HepG2 (cell line): Measurements from ENCODE around the gene VASH2.

Experiments used
- HMGXB3 ChIP-seq: sonication (generic); formaldehyde crosslinking; IDR thresholded peaks from 2 replicates; pipeline ENCODE4 v1.4.0; 2020; ENCODE audit warnings: missing genetic modification reagents, borderline replicate concordance
- MAZ ChIP-seq, 2 experiments: sonication (generic) in 1 of 2; formaldehyde crosslinking in 1 of 2; IDR thresholded peaks; 2 replicates each; pipeline versions ENCODE4 v1.5.0 to v1.6.1; 2012 to 2020; ENCODE audit warnings: low read depth in 2 of 2, mild to moderate bottlenecking in 2 of 2, borderline replicate concordance in 1 of 2, improper control_type of control experiment in 1 of 2, low read length in 1 of 2, missing genetic modification reagents in 1 of 2, moderate library complexity in 1 of 2

DNA sequence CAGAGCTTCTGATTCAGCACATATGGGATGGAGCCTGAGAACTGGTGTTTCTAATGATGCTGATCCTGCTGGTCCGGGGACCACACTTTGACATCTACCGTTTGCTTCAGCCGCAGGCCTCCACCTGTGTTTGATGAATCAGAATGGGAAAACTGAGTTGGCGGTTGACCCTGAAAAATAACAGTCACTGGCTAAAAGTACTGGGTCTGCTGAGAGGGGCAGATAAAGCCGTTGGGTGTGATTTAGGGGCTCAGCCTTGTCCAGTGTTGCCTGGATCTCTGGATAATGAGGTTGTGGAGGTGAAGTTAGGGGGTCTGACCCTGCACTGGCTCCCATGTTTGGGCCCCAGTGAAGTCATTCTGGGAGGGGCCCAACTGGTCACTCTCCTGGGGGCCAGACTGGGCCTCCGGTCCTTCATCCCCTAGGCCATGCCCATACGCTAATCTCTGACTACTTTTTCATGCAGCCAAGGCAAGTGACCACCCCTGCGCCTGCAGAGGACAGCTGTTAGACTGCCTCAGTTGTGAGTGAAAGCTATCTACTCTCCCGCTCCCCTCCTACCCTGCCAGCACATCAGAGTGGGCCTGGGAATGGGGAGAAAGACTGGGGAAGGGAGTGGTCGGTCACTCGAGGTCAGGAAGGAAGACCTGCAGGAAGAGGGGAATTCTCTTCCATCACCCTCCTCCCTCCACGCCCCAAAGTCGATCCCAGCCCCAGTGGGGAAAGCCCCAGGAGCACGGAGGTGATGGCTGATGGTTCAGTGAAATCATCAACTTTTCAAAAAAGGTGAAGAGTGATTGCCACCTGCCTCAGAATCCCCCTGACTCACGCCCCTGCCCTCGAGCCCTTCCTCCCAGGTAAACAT is 27.7 kb downstream of the VASH2 start:
- TF ChIP-seq HMGXB3 = no peak
- TF ChIP-seq MAZ (IDR thresholded peaks at IDR 0.05; ENCODE audit: borderline replicate concordance, low read depth, low read length) = no peak
- no peak for TF ChIP-seq MAZ (CRISPR knock-in tag; IDR thresholded peaks at IDR 0.05; ENCODE audit: low read depth)
